Measurements from ENCODE around the gene IVNS1ABP.

DNA sequence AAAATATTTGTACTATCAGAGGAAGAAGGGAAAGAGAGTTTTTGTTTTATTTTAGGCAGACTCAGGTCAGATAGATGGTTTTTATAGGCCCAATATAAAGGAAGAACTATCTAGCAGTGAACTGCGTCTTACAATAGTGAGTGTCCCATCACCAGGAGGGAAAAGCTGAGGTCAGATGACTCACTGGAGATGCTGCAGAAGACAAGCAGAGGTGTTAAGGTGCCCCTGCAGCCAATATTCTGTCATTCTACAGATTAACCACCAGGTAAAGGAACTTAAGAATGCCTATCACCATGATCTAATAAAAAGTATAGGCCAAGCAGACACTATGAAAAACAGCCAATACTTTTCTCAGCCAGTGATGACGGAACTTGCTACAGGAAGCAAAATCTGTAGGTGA, 29.6 kb downstream of the IVNS1ABP start:
- no peak for TF ChIP-seq CTCF (conservative IDR thresholded peaks at IDR 0.05; ENCODE audit: low read depth in 2 of 2)
- TF ChIP-seq POLR2AphosphoS5 (IDR thresholded peaks at IDR 0.05; ENCODE audit: low read depth) = no peak
- TF ChIP-seq, protein P1, sequence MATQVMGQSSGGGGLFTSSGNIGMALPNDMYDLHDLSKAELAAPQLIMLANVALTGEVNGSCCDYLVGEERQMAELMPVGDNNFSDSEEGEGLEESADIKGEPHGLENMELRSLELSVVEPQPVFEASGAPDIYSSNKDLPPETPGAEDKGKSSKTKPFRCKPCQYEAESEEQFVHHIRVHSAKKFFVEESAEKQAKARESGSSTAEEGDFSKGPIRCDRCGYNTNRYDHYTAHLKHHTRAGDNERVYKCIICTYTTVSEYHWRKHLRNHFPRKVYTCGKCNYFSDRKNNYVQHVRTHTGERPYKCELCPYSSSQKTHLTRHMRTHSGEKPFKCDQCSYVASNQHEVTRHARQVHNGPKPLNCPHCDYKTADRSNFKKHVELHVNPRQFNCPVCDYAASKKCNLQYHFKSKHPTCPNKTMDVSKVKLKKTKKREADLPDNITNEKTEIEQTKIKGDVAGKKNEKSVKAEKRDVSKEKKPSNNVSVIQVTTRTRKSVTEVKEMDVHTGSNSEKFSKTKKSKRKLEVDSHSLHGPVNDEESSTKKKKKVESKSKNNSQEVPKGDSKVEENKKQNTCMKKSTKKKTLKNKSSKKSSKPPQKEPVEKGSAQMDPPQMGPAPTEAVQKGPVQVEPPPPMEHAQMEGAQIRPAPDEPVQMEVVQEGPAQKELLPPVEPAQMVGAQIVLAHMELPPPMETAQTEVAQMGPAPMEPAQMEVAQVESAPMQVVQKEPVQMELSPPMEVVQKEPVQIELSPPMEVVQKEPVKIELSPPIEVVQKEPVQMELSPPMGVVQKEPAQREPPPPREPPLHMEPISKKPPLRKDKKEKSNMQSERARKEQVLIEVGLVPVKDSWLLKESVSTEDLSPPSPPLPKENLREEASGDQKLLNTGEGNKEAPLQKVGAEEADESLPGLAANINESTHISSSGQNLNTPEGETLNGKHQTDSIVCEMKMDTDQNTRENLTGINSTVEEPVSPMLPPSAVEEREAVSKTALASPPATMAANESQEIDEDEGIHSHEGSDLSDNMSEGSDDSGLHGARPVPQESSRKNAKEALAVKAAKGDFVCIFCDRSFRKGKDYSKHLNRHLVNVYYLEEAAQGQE (IDR thresholded peaks at IDR 0.05; ENCODE audit: unreplicated experiment) = no peak
- no peak for TF ChIP-seq EZH2 (IDR thresholded peaks at IDR 0.05; ENCODE audit: low read depth, unreplicated experiment)
- TF ChIP-seq JUNB (IDR thresholded peaks at IDR 0.05; ENCODE audit: unreplicated experiment) = no peak
- no peak for TF ChIP-seq EZH2phosphoT487 (IDR thresholded peaks at IDR 0.05; ENCODE audit: unreplicated experiment)
